A673 (cell line): ENCODE results near the gene ZNF430.

Source experiments
- EZH2 ChIP-seq: fragments of 200-600 bp; sonication (generic); IDR thresholded peaks from 2 replicates; pipeline ENCODE4 v1.6.1; 2017; ENCODE audit warnings: borderline replicate concordance, low read depth, mild to moderate bottlenecking, mixed read lengths, antibody characterized with exemption, low read length; ENCODE audit not compliant: poor library complexity, severe bottlenecking
- TF ChIP-seq, protein P1 (sequence below): fragments of 300-800, 200-600 bp; sonication (generic); conservative IDR thresholded peaks from 2 replicates; pipeline ENCODE4 v1.5.1; 2017; ENCODE audit warnings: low read depth, mild to moderate bottlenecking, antibody characterized with exemption, low read length, moderate library complexity, mixed read lengths

DNA sequence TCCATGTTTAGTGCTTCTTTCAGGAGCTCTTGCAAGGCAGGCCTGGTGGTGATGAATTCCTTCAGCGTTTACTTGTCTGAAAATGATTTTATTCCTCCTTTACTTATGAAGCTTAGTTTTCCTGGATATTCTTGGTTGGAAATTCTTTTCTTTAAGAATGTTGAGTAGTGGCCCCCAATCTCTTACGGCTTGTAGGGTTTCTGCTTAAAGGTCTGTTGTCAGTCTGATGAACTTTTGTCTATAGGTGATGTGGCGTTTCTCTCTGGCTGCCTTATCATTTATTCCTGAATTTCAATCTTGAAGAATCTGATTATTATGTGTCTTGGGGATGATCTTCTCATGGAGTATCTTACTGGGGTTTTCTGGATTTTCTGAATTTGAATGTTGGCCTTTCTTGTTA is 26.0 kb downstream of the ZNF430 start:
- TF ChIP-seq, protein P1, sequence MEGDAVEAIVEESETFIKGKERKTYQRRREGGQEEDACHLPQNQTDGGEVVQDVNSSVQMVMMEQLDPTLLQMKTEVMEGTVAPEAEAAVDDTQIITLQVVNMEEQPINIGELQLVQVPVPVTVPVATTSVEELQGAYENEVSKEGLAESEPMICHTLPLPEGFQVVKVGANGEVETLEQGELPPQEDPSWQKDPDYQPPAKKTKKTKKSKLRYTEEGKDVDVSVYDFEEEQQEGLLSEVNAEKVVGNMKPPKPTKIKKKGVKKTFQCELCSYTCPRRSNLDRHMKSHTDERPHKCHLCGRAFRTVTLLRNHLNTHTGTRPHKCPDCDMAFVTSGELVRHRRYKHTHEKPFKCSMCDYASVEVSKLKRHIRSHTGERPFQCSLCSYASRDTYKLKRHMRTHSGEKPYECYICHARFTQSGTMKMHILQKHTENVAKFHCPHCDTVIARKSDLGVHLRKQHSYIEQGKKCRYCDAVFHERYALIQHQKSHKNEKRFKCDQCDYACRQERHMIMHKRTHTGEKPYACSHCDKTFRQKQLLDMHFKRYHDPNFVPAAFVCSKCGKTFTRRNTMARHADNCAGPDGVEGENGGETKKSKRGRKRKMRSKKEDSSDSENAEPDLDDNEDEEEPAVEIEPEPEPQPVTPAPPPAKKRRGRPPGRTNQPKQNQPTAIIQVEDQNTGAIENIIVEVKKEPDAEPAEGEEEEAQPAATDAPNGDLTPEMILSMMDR = no peak
- TF ChIP-seq EZH2 = no peak
